ENCODE measurements around the gene ACY1.

The ACY1 gene

GRCh38 chr3:51954105-51954504 lies 29.2 kb upstream of the ACY1 start:
- DNase-seq (ENCODE audit: low read depth) = no peak
- TF ChIP-seq CTCF (IDR thresholded peaks at IDR 0.05; ENCODE audit: control insufficient read depth, insufficient read depth, low read depth, low read length, missing control alignments) = no peak
- H3K4me3 ChIP-seq (ENCODE audit: control insufficient read depth, low read depth, low read length) = no peak overlapping the region

- DNase-seq (ENCODE audit: low read depth) = no peak
- TF ChIP-seq CTCF (IDR thresholded peaks at IDR 0.05; ENCODE audit: control insufficient read depth, insufficient read depth, low read depth, low read length, missing control alignments) = no peak
- no peak overlapping the region for H3K4me3 ChIP-seq (ENCODE audit: control insufficient read depth, low read depth, low read length)
Observed at GRCh38 chr3:51954713-51955112, 28.6 kb upstream of the ACY1 start.

GRCh38 chr3:51955175-51955892 lies 28.0 kb upstream of the ACY1 start, which contains the start of gene GPR62:
Gene GPR62, plus strand, starts transcription at chr3:51955381. Its CDS starts 272 bp downstream, at chr3:51955653.
- no peak for DNase-seq (ENCODE audit: low read depth)
- no peak for TF ChIP-seq CTCF (IDR thresholded peaks at IDR 0.05; ENCODE audit: control insufficient read depth, insufficient read depth, low read depth, low read length, missing control alignments)
- no peak within 1 kb of the TSS for H3K4me3 ChIP-seq (ENCODE audit: control insufficient read depth, low read depth, low read length)

- TF ChIP-seq CTCF (IDR thresholded peaks at IDR 0.05; ENCODE audit: control insufficient read depth, insufficient read depth, low read depth, low read length, missing control alignments) = peak; percentile 48
- H3K4me3 ChIP-seq (ENCODE audit: control insufficient read depth, low read depth, low read length) = no peak overlapping the region
- DNase-seq (ENCODE audit: low read depth) = no peak
Observed at GRCh38 chr3:51955893-51956770, 27.2 kb upstream of the ACY1 start.

DNA sequence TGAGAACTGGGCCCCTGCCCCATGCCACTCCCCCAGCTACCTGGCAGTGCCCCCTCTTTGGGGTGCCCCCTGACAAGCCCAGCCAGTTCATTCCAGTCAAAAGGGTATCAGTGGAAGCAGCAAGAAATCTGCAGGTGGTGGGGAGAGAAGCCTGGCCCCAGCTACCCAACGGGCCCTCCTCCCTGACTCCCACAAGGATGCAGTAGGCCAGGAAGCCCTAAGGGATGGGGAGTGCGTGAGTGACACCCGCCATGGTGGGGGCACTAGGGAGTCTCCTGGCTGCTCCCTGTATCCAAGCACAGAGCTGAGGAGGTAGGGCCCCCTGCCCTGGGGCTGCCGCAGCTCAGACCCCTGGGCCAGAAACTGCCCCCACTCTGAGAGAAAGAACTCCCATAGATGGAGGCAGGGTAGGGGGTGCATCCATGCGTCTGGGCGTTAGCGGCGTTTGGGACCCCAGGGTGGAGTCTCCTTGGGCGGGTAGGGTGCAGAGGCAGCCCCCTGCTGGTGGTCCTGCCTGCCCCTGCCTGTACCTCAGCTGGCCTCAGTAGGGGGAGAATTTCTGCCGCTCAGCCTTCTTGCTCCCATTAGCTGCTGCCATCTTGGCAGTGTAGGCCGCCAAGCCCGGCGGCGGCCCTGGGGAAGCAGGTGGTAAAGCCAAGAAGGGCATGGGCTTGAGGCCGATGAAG lies 25.7 kb upstream of the ACY1 start:
- no peak overlapping the region for H3K4me3 ChIP-seq (ENCODE audit: control insufficient read depth, low read depth, low read length)
- no peak for TF ChIP-seq CTCF (IDR thresholded peaks at IDR 0.05; ENCODE audit: control insufficient read depth, insufficient read depth, low read depth, low read length, missing control alignments)

More for the DNA sequence above, 25.7 kb upstream of the ACY1 start:
- no peak for DNase-seq (ENCODE audit: low read depth)
